Type B pancreatic cell (in vitro differentiated cells): ENCODE data around the gene C1orf232. TPM values are rescaled to one million over a fixed set of nuclear protein-coding genes. Genes with fewer than 3 reads are reported as not detected.

Source experiments
- DNase-seq: peaks from one replicate; pipeline ENCODE4 v3.0.0; 2021; ENCODE audit warnings: mixed read lengths; ENCODE audit not compliant: unreplicated experiment; ENCODE audit errors: extremely low spot score
- H3K27ac Mint-ChIP-seq: 2 replicates; pipeline ENCODE4 v1.8.0; 2021; ENCODE audit warnings: mild to moderate bottlenecking, mixed read lengths
- H3K27me3 Mint-ChIP-seq: 2 replicates; pipeline ENCODE4 v1.8.0; 2021; ENCODE audit warnings: mixed read lengths
- H3K36me3 Mint-ChIP-seq: 2 replicates; pipeline ENCODE4 v1.8.0; 2021; ENCODE audit warnings: mixed read lengths
- H3K4me1 Mint-ChIP-seq: one replicate; pipeline ENCODE4 v1.8.0; 2021; ENCODE audit warnings: mixed read lengths; ENCODE audit not compliant: unreplicated experiment
- H3K4me3 Mint-ChIP-seq: 2 replicates; pipeline ENCODE4 v1.8.0; 2021; ENCODE audit warnings: mild to moderate bottlenecking, mixed read lengths
- H3K9me3 Mint-ChIP-seq: 2 replicates; pipeline ENCODE4 v1.8.0; 2021; ENCODE audit warnings: mixed read lengths
- total RNA-seq: library from RNA; stranded (reverse); gene quantifications from 2 replicates; pipeline ENCODE4 v1.2.1, GENCODE V29; 2021; ENCODE audit warnings: low replicate concordance
- TF ChIP-seq, protein P1 (sequence below): fragments of 200-600 bp; sonication (generic); conservative IDR thresholded peaks from 2 replicates; pipeline ENCODE4 v1.5.0; 2021; ENCODE audit warnings: antibody characterized with exemption, mild to moderate bottlenecking

Gene C1orf232
- total RNA-seq, 1 donor from 2014 or later = 1.0 TPM

DNA sequence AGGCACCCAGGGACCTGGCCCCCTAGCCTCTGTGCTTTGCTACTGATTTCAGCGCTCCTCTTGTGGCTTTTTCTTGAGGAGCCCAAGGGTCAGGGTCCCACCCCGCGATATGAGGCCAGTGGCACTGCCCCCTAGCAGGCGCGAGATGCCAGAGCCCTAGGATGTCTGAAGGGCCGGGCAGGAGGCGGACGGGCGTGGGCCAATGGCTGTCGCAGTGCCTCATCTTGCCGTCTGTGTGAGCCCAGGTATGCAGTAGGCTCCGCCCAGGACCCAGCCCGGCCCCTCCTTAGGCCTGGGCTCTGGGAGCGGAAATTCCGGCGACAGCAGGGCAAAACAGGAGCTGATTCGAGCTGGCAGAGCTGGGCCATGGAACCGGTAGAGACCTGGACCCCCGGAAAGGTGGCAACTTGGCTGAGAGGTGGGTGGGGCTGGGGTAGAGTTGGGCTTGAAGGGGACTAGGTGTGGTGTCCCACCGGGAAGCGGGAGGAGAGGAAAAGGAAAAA is 8.5 kb upstream of the C1orf232 start, which contains the start of gene CNKSR1:
Gene CNKSR1 (plus strand): TSS at position 310 of the 503 bp plus-strand sequence. CDS start 57 bp downstream, at position 367.
- Mint-ChIP-seq H3K27ac (peak within 1 kb of the TSS; percentile 100), H3K36me3 (peaks cover 5% of the 10 kb centered on the region), H3K4me3 (peak within 1 kb of the TSS; percentile 93), H3K4me1 (peaks cover 6% of the 10 kb centered on the region), H3K27me3 (no peaks in the 10 kb centered on the region), H3K9me3 (no peaks in the 10 kb centered on the region)
- no peak for DNase-seq
- TF ChIP-seq, protein P1, sequence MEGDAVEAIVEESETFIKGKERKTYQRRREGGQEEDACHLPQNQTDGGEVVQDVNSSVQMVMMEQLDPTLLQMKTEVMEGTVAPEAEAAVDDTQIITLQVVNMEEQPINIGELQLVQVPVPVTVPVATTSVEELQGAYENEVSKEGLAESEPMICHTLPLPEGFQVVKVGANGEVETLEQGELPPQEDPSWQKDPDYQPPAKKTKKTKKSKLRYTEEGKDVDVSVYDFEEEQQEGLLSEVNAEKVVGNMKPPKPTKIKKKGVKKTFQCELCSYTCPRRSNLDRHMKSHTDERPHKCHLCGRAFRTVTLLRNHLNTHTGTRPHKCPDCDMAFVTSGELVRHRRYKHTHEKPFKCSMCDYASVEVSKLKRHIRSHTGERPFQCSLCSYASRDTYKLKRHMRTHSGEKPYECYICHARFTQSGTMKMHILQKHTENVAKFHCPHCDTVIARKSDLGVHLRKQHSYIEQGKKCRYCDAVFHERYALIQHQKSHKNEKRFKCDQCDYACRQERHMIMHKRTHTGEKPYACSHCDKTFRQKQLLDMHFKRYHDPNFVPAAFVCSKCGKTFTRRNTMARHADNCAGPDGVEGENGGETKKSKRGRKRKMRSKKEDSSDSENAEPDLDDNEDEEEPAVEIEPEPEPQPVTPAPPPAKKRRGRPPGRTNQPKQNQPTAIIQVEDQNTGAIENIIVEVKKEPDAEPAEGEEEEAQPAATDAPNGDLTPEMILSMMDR = no peak

- no peaks in the 10 kb centered on the region for H3K9me3 Mint-ChIP-seq
- TF ChIP-seq, protein P1 = no peak
- no peaks in the 10 kb centered on the region for H3K27me3 Mint-ChIP-seq
- no peak overlapping the region for H3K4me3 Mint-ChIP-seq
- no peak overlapping the region for H3K27ac Mint-ChIP-seq
- DNase-seq = no peak
- no peaks in the 10 kb centered on the region for H3K36me3 Mint-ChIP-seq
- peaks cover 6% of the 10 kb centered on the region for H3K4me1 Mint-ChIP-seq
These were observed 6.6 kb upstream of the C1orf232 start for GRCh38 chr1:26175346-26175745.

DNA sequence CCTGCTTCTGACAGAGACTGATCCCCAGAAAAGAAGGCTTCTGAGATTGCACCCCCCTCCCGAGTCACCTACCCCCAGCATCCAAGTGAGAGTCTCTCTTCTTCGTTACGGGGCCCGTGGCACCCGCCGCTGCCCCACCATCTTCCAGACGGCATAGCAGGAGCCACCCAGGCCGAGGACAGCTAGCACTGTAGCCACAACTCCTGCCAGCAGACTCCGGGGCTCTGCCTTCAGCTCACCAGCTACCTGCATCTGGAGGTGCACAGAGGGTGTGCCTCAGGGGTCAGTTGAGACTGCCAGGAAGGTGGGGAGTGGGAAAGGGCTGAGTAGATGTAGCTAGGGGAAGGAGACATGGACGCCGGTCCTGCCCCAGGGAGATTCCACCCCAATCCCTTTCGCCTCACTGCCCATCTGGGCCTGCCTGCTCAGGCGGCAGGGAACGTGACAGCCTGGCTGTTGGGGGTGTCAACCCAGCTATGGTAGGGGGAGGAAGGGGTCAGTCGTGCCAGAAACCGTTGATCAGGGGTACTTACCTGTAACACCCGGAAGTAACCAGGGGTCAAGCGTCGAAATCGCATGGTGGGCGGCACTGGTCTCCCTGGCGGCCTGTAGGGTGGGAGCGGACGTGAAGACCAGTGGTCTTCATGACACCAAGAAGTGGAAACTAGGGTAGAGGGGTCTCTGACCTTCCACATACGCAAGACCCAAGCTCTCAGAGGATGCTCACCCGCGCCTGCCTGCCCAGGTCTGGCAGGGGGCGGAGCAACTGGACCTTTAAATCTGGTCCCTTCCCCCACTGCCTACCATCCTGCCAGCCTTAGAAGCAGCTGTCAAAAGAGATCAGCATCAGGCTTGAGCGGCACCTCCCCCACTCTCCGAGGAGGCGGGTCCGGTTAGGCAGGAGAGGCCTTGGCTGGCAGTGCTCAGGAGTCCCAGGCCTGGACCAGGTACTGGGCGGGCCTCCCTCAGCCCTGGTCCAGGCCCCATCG is 2.6 kb upstream of the C1orf232 start, which contains the start of gene ZNF593OS:
Gene ZNF593OS (minus strand): TSS at position 749 of the 989 bp plus-strand sequence. CDS start 171 bp downstream, at position 578.
- Mint-ChIP-seq H3K4me3 (peak within 1 kb of the TSS; percentile 90), H3K4me1 (peaks cover 14% of the 10 kb centered on the region), H3K36me3 (no peaks in the 10 kb centered on the region), H3K9me3 (no peaks in the 10 kb centered on the region), H3K27ac (no peak within 1 kb of the TSS), H3K27me3 (no peaks in the 10 kb centered on the region)
- no peak for DNase-seq
- TF ChIP-seq, protein P1 = no peak

- TF ChIP-seq, protein P1 = no peak
- no peaks in the 10 kb centered on the region for H3K27me3 Mint-ChIP-seq
- DNase-seq = no peak
- no peaks in the 10 kb centered on the region for H3K9me3 Mint-ChIP-seq
- H3K36me3 Mint-ChIP-seq = no peaks in the 10 kb centered on the region
- H3K4me1 Mint-ChIP-seq = peaks cover 16% of the 10 kb centered on the region
- H3K4me3 Mint-ChIP-seq = peak overlapping the region; percentile 90
- peak overlapping the region; percentile 90 for H3K27ac Mint-ChIP-seq
These were observed 1.7 kb upstream of the C1orf232 start for GRCh38 chr1:26170472-26170821.

DNA sequence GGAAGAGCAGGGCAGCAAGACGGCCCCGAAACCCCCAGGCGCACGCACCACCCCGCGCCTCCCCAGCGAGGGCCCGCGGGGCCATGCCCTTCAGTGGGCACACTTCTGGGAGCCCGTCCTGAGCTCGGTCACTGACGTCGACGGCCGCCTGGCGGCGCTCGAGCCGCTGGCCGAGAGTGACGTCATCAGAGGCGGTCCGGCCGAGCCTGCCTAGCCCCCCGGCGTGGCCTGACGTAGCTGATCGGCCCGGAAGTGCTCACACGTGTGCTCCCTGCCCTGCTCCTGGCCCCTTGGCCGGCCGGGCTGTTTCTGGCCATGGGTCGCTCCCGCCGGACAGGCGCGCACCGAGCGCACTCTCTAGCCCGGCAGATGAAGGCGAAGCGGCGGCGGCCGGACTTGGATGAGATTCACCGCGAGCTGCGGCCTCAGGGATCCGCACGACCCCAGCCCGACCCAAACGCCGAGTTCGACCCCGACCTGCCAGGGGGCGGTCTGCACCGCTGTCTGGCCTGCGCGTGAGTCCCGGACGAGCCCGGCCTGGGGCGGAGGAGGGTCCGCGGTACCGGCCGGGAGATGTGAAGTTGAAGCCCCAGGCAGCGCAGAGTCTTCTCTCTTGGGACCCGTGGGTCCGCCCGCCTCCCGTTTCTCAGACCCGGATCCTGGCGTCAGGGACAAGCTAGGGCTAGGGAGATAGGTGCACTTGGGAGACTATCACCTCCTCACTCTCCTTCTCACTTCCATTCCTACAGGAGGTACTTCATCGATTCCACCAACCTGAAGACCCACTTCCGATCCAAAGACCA is 1.1 kb upstream of the C1orf232 start, which contains the start of gene ZNF593:
Gene ZNF593 (plus strand): TSS at position 240 of the 803 bp plus-strand sequence. CDS start 76 bp downstream, at position 316.
- H3K9me3 Mint-ChIP-seq = no peaks in the 10 kb centered on the region
- peak; percentile 95 for DNase-seq
- H3K27ac Mint-ChIP-seq = peak within 1 kb of the TSS; percentile 90
- H3K4me3 Mint-ChIP-seq = peak within 1 kb of the TSS; percentile 90
- H3K4me1 Mint-ChIP-seq = peaks cover 22% of the 10 kb centered on the region
- H3K36me3 Mint-ChIP-seq = no peaks in the 10 kb centered on the region
- TF ChIP-seq, protein P1 = peak; percentile 92
- no peaks in the 10 kb centered on the region for H3K27me3 Mint-ChIP-seq
